H9 (cell line): ENCODE results near the gene PLEKHG1. TPM values are rescaled to one million over a fixed set of nuclear protein-coding genes. Genes with fewer than 3 reads are reported as not detected.

ENCODE experiments used
- DNase-seq: peaks from one replicate; pipeline ENCODE4 v3.0.0-alpha.2; 2017
- H2AFZ ChIP-seq: one replicate; pipeline ENCODE4 v1.6.1; 2013; ENCODE audit warnings: mild to moderate bottlenecking, low read length, control low read depth, moderate library complexity
- H2AK5ac ChIP-seq: 2 replicates; pipeline ENCODE4 v1.6.1; 2013; ENCODE audit warnings: low read length, control low read depth, mixed read lengths; ENCODE audit not compliant: insufficient read length
- H2BK120ac ChIP-seq: one replicate; pipeline ENCODE4 v1.6.1; 2013; ENCODE audit warnings: low read depth, mild to moderate bottlenecking, low read length, control low read depth, inconsistent platforms; ENCODE audit not compliant: poor library complexity, severe bottlenecking
- H2BK12ac ChIP-seq: 2 replicates; pipeline ENCODE4 v1.6.1; 2013; ENCODE audit warnings: low read length, control low read depth, mixed read lengths, low read depth; ENCODE audit not compliant: insufficient read length
- H2BK15ac ChIP-seq: 2 replicates; pipeline ENCODE4 v1.6.1; 2013; ENCODE audit warnings: low read depth, low read length, control low read depth
- H2BK20ac ChIP-seq: one replicate; pipeline ENCODE4 v1.6.1; 2013; ENCODE audit warnings: low read depth, mild to moderate bottlenecking, low read length, control low read depth, inconsistent platforms; ENCODE audit not compliant: poor library complexity, severe bottlenecking
- H2BK5ac ChIP-seq: 2 replicates; pipeline ENCODE4 v1.6.1; 2013; ENCODE audit warnings: low read length, control low read depth, mixed read lengths; ENCODE audit not compliant: insufficient read length
- H3K14ac ChIP-seq: 2 replicates; pipeline ENCODE4 v1.6.1; 2013; ENCODE audit warnings: low read length, control low read depth; ENCODE audit not compliant: insufficient read depth
- H3K18ac ChIP-seq: 2 replicates; pipeline ENCODE4 v1.6.1; 2013; ENCODE audit warnings: low read depth, mild to moderate bottlenecking, mixed read lengths, low read length, control low read depth; ENCODE audit not compliant: insufficient read length
- H3K23ac ChIP-seq: 2 replicates; pipeline ENCODE4 v1.6.1; 2013; ENCODE audit warnings: low read length, control low read depth, mixed read lengths, low read depth; ENCODE audit not compliant: insufficient read length
- H3K23me2 ChIP-seq: 2 replicates; pipeline ENCODE4 v1.6.1; 2013; ENCODE audit warnings: low read depth, mild to moderate bottlenecking, mixed read lengths, low read length, control low read depth; ENCODE audit not compliant: insufficient read length, poor library complexity, severe bottlenecking
- H3K27ac ChIP-seq: 2 replicates; pipeline ENCODE4 v1.5.1; 2013; ENCODE audit warnings: low read length, control low read depth, mixed read lengths, low read depth; ENCODE audit not compliant: insufficient read length
- H3K27me3 ChIP-seq: 2 replicates; pipeline ENCODE4 v1.6.1; 2013; ENCODE audit warnings: low read length, control low read depth, inconsistent platforms; ENCODE audit not compliant: insufficient read depth
- H3K4ac ChIP-seq: 2 replicates; pipeline ENCODE4 v1.6.1; 2013; ENCODE audit warnings: low read depth, mild to moderate bottlenecking, control low read depth, inconsistent platforms, low read length, moderate library complexity
- H3K4me1 ChIP-seq: 2 replicates; pipeline ENCODE4 v1.6.1; 2013; ENCODE audit warnings: low read length, control low read depth, inconsistent platforms; ENCODE audit not compliant: insufficient read depth
- H3K4me2 ChIP-seq: 2 replicates; pipeline ENCODE4 v1.6.1; 2013; ENCODE audit warnings: low read length, control low read depth, mixed read lengths; ENCODE audit not compliant: insufficient read length, insufficient read depth
- H3K56ac ChIP-seq: 2 replicates; pipeline ENCODE4 v1.6.1; 2013; ENCODE audit warnings: low read depth, mild to moderate bottlenecking, mixed read lengths, low read length, control low read depth; ENCODE audit not compliant: insufficient read length
- H3K79me1 ChIP-seq: 2 replicates; pipeline ENCODE4 v1.6.1; 2013; ENCODE audit warnings: low read depth, mild to moderate bottlenecking, moderate library complexity, low read length, control low read depth, inconsistent platforms; ENCODE audit not compliant: insufficient read depth, poor library complexity, severe bottlenecking
- H3K79me2 ChIP-seq: 2 replicates; pipeline ENCODE4 v1.6.1; 2013; ENCODE audit warnings: low read length, control low read depth, inconsistent platforms; ENCODE audit not compliant: insufficient read depth
- H3K9ac ChIP-seq: 2 replicates; pipeline ENCODE4 v1.6.1; 2013; ENCODE audit warnings: low read length, control low read depth, mixed read lengths; ENCODE audit not compliant: insufficient read length; ENCODE audit errors: extremely low read depth
- H3K9me3 ChIP-seq: one replicate; pipeline ENCODE4 v1.6.1; 2013; ENCODE audit warnings: low read depth, low read length, inconsistent platforms; ENCODE audit not compliant: control insufficient read depth
- H3T11ph ChIP-seq: one replicate; pipeline ENCODE4 v1.6.1; 2013; ENCODE audit warnings: mild to moderate bottlenecking, low read length, control low read depth, inconsistent platforms
- H4K20me1 ChIP-seq: one replicate; pipeline ENCODE4 v1.6.1; 2013; ENCODE audit not compliant: control insufficient read depth, insufficient read length, insufficient read depth
- H4K5ac ChIP-seq: 2 replicates; pipeline ENCODE4 v1.6.1; 2013; ENCODE audit warnings: low read depth, mild to moderate bottlenecking, mixed read lengths, low read length, control low read depth; ENCODE audit not compliant: insufficient read length
- H4K8ac ChIP-seq: replicated peaks from 2 replicates; pipeline ENCODE4 v1.6.1; 2013; ENCODE audit warnings: low read length, control low read depth, mixed read lengths, low read depth; ENCODE audit not compliant: insufficient read length
- H4K91ac ChIP-seq: 2 replicates; pipeline ENCODE4 v1.6.1; 2013; ENCODE audit warnings: low read depth, mild to moderate bottlenecking, moderate library complexity, mixed read lengths, low read length, control low read depth; ENCODE audit not compliant: insufficient read length
- H3K27ac Mint-ChIP-seq, 3 experiments: 2 replicates in 2 of 3; 3 replicates in 1 of 3; pipeline ENCODE4 v1.8.0; 2020 to 2021; ENCODE audit warnings: mixed read lengths in 3 of 3, mild to moderate bottlenecking in 1 of 3, moderate library complexity in 1 of 3
- H3K27me3 Mint-ChIP-seq: 2 replicates; pipeline ENCODE4 v1.8.0; 2021; ENCODE audit warnings: low read depth, mild to moderate bottlenecking, moderate library complexity, mixed read lengths
- H3K36me3 Mint-ChIP-seq, 3 experiments: 2 replicates in 2 of 3; 3 replicates in 1 of 3; pipeline ENCODE4 v1.8.0; 2020 to 2021; ENCODE audit warnings: low read depth in 3 of 3, mixed read lengths in 3 of 3; ENCODE audit not compliant: insufficient read depth in 1 of 3
- H3K4me1 Mint-ChIP-seq, 2 experiments: 2 replicates each; pipeline ENCODE4 v1.8.0; 2020; ENCODE audit warnings: mixed read lengths in 2 of 2
- H3K4me3 Mint-ChIP-seq, 2 experiments: 2 replicates in 1 of 2; 3 replicates in 1 of 2; pipeline ENCODE4 v1.8.0; 2020 to 2021; ENCODE audit warnings: mild to moderate bottlenecking in 2 of 2, mixed read lengths in 2 of 2, moderate library complexity in 1 of 2
- H3K9me3 Mint-ChIP-seq, 2 experiments: 2 replicates in 1 of 2; 3 replicates in 1 of 2; pipeline ENCODE4 v1.8.0; 2020; ENCODE audit warnings: mild to moderate bottlenecking in 2 of 2, mixed read lengths in 2 of 2, moderate library complexity in 1 of 2
- WGBS: extraction: QIAGEN DNeasy Blood & Tissue Kit; methylation state at CpG from one replicate; pipeline ENCODE4 v1.1.7; 2013; ENCODE audit warnings: missing lambda C conversion rate, low lambda C conversion rate, mixed read lengths; ENCODE audit not compliant: insufficient read length; ENCODE audit errors: extremely low coverage; 5-methylcytosine and 5-hydroxymethylcytosine counted together
- total RNA-seq: library from RNA; stranded (reverse); gene quantifications from 2 replicates; pipeline ENCODE4 v1.2.1, GENCODE V29; 2021
- TF ChIP-seq, protein P1 (sequence below): fragments of 200-600 bp; sonication (generic); conservative IDR thresholded peaks from 3 replicates; pipeline ENCODE4 v1.8.0; 2021; ENCODE audit warnings: antibody characterized with exemption, mild to moderate bottlenecking

The PLEKHG1 gene
- total RNA-seq, 1 experiment from 2014 or later, result 1.0 TPM

DNA sequence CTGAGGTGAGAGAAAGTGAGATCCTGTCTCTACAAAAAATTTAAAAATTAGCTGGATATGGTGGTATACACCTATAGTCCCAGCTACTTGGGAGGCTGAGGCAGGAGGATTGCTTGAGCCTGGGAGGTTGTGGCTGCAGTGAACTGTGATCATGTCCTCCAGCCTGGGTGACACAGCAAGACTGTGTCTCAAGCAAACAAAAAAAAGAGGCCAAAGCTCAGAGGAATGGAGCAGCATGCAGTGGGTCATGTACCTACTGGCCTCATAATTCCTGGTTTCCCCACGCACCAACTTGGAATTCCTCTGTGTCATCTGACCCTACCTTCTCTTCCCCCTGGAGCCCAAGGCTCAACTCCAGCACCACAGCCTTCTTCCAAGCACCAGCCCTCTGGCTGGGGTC lies 15.1 kb upstream of the PLEKHG1 start:
- H4K91ac ChIP-seq, result no peak overlapping the region
- H3K4ac ChIP-seq, result no peak overlapping the region
- H3K4me1 Mint-ChIP-seq, result peaks cover 6 to 8% of the 10 kb centered on the region in 2 experiments; a peak in 3 of 4 replicates
- DNase-seq, result no peak
- no peaks in the 10 kb centered on the region for H3K27me3 ChIP-seq
- no peaks in the 10 kb centered on the region for H4K20me1 ChIP-seq
- no peak overlapping the region for H3K18ac ChIP-seq
- H3K9ac ChIP-seq, result no peak overlapping the region
- no peak overlapping the region for H4K8ac ChIP-seq
- H2AFZ ChIP-seq, result no peak overlapping the region
- H3K27me3 Mint-ChIP-seq, result peaks cover 2% of the 10 kb centered on the region
- H3K23me2 ChIP-seq, result no peaks in the 10 kb centered on the region
- no peak overlapping the region for H3K4me2 ChIP-seq
- H2BK20ac ChIP-seq, result no peak overlapping the region
- H2BK5ac ChIP-seq, result no peak overlapping the region
- no peak overlapping the region for H2BK120ac ChIP-seq
- H3K79me1 ChIP-seq, result no peaks in the 10 kb centered on the region
- no peaks in the 10 kb centered on the region for H3K36me3 Mint-ChIP-seq
- H3K27ac Mint-ChIP-seq, result peak overlapping the region in 1 of 3 experiments; percentile 47; a peak in 1 of 7 replicates
- no peaks in the 10 kb centered on the region for H3K9me3 Mint-ChIP-seq
- no peaks in the 10 kb centered on the region for H3K4me1 ChIP-seq
- H3K56ac ChIP-seq, result no peak overlapping the region
- no peak overlapping the region for H3K23ac ChIP-seq
- H3K4me3 Mint-ChIP-seq, result no peak overlapping the region
- no peaks in the 10 kb centered on the region for H3K79me2 ChIP-seq
- H3T11ph ChIP-seq, result no peak overlapping the region
- no peak overlapping the region for H4K5ac ChIP-seq
- no CpG with 5 or more reads among the region's 1 CpG for WGBS
- H2AK5ac ChIP-seq, result no peak overlapping the region
- no peaks in the 10 kb centered on the region for H3K9me3 ChIP-seq
- H2BK15ac ChIP-seq, result no peak overlapping the region
- TF ChIP-seq, protein P1, sequence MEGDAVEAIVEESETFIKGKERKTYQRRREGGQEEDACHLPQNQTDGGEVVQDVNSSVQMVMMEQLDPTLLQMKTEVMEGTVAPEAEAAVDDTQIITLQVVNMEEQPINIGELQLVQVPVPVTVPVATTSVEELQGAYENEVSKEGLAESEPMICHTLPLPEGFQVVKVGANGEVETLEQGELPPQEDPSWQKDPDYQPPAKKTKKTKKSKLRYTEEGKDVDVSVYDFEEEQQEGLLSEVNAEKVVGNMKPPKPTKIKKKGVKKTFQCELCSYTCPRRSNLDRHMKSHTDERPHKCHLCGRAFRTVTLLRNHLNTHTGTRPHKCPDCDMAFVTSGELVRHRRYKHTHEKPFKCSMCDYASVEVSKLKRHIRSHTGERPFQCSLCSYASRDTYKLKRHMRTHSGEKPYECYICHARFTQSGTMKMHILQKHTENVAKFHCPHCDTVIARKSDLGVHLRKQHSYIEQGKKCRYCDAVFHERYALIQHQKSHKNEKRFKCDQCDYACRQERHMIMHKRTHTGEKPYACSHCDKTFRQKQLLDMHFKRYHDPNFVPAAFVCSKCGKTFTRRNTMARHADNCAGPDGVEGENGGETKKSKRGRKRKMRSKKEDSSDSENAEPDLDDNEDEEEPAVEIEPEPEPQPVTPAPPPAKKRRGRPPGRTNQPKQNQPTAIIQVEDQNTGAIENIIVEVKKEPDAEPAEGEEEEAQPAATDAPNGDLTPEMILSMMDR, result no peak
- H3K14ac ChIP-seq, result no peak overlapping the region
- no peak overlapping the region for H3K27ac ChIP-seq
- H2BK12ac ChIP-seq, result no peak overlapping the region
